H9 (cell line): ENCODE measurements around the gene TTC7B. TPM values are rescaled to one million over a fixed set of nuclear protein-coding genes. Genes with fewer than 3 reads are reported as not detected.

Experiments
- DNase-seq: peaks from one replicate; pipeline ENCODE4 v3.0.0-alpha.2; 2017
- H2AFZ ChIP-seq: one replicate; pipeline ENCODE4 v1.6.1; 2013; ENCODE audit warnings: mild to moderate bottlenecking, low read length, control low read depth, moderate library complexity
- H2AK5ac ChIP-seq: 2 replicates; pipeline ENCODE4 v1.6.1; 2013; ENCODE audit warnings: low read length, control low read depth, mixed read lengths; ENCODE audit not compliant: insufficient read length
- H2BK120ac ChIP-seq: one replicate; pipeline ENCODE4 v1.6.1; 2013; ENCODE audit warnings: low read depth, mild to moderate bottlenecking, low read length, control low read depth, inconsistent platforms; ENCODE audit not compliant: poor library complexity, severe bottlenecking
- H2BK12ac ChIP-seq: 2 replicates; pipeline ENCODE4 v1.6.1; 2013; ENCODE audit warnings: low read length, control low read depth, mixed read lengths, low read depth; ENCODE audit not compliant: insufficient read length
- H2BK15ac ChIP-seq: 2 replicates; pipeline ENCODE4 v1.6.1; 2013; ENCODE audit warnings: low read depth, low read length, control low read depth
- H2BK20ac ChIP-seq: one replicate; pipeline ENCODE4 v1.6.1; 2013; ENCODE audit warnings: low read depth, mild to moderate bottlenecking, low read length, control low read depth, inconsistent platforms; ENCODE audit not compliant: poor library complexity, severe bottlenecking
- H2BK5ac ChIP-seq: 2 replicates; pipeline ENCODE4 v1.6.1; 2013; ENCODE audit warnings: low read length, control low read depth, mixed read lengths; ENCODE audit not compliant: insufficient read length
- H3K14ac ChIP-seq: 2 replicates; pipeline ENCODE4 v1.6.1; 2013; ENCODE audit warnings: low read length, control low read depth; ENCODE audit not compliant: insufficient read depth
- H3K18ac ChIP-seq: 2 replicates; pipeline ENCODE4 v1.6.1; 2013; ENCODE audit warnings: low read depth, mild to moderate bottlenecking, mixed read lengths, low read length, control low read depth; ENCODE audit not compliant: insufficient read length
- H3K23ac ChIP-seq: 2 replicates; pipeline ENCODE4 v1.6.1; 2013; ENCODE audit warnings: low read length, control low read depth, mixed read lengths, low read depth; ENCODE audit not compliant: insufficient read length
- H3K23me2 ChIP-seq: 2 replicates; pipeline ENCODE4 v1.6.1; 2013; ENCODE audit warnings: low read depth, mild to moderate bottlenecking, mixed read lengths, low read length, control low read depth; ENCODE audit not compliant: insufficient read length, poor library complexity, severe bottlenecking
- H3K27ac ChIP-seq: 2 replicates; pipeline ENCODE4 v1.5.1; 2013; ENCODE audit warnings: low read length, control low read depth, mixed read lengths, low read depth; ENCODE audit not compliant: insufficient read length
- H3K27me3 ChIP-seq: 2 replicates; pipeline ENCODE4 v1.6.1; 2013; ENCODE audit warnings: low read length, control low read depth, inconsistent platforms; ENCODE audit not compliant: insufficient read depth
- H3K4ac ChIP-seq: 2 replicates; pipeline ENCODE4 v1.6.1; 2013; ENCODE audit warnings: low read depth, mild to moderate bottlenecking, control low read depth, inconsistent platforms, low read length, moderate library complexity
- H3K4me1 ChIP-seq: 2 replicates; pipeline ENCODE4 v1.6.1; 2013; ENCODE audit warnings: low read length, control low read depth, inconsistent platforms; ENCODE audit not compliant: insufficient read depth
- H3K4me2 ChIP-seq: 2 replicates; pipeline ENCODE4 v1.6.1; 2013; ENCODE audit warnings: low read length, control low read depth, mixed read lengths; ENCODE audit not compliant: insufficient read length, insufficient read depth
- H3K56ac ChIP-seq: 2 replicates; pipeline ENCODE4 v1.6.1; 2013; ENCODE audit warnings: low read depth, mild to moderate bottlenecking, mixed read lengths, low read length, control low read depth; ENCODE audit not compliant: insufficient read length
- H3K79me1 ChIP-seq: 2 replicates; pipeline ENCODE4 v1.6.1; 2013; ENCODE audit warnings: low read depth, mild to moderate bottlenecking, moderate library complexity, low read length, control low read depth, inconsistent platforms; ENCODE audit not compliant: insufficient read depth, poor library complexity, severe bottlenecking
- H3K79me2 ChIP-seq: 2 replicates; pipeline ENCODE4 v1.6.1; 2013; ENCODE audit warnings: low read length, control low read depth, inconsistent platforms; ENCODE audit not compliant: insufficient read depth
- H3K9ac ChIP-seq: 2 replicates; pipeline ENCODE4 v1.6.1; 2013; ENCODE audit warnings: low read length, control low read depth, mixed read lengths; ENCODE audit not compliant: insufficient read length; ENCODE audit errors: extremely low read depth
- H3K9me3 ChIP-seq: one replicate; pipeline ENCODE4 v1.6.1; 2013; ENCODE audit warnings: low read depth, low read length, inconsistent platforms; ENCODE audit not compliant: control insufficient read depth
- H3T11ph ChIP-seq: one replicate; pipeline ENCODE4 v1.6.1; 2013; ENCODE audit warnings: mild to moderate bottlenecking, low read length, control low read depth, inconsistent platforms
- H4K20me1 ChIP-seq: one replicate; pipeline ENCODE4 v1.6.1; 2013; ENCODE audit not compliant: control insufficient read depth, insufficient read length, insufficient read depth
- H4K5ac ChIP-seq: 2 replicates; pipeline ENCODE4 v1.6.1; 2013; ENCODE audit warnings: low read depth, mild to moderate bottlenecking, mixed read lengths, low read length, control low read depth; ENCODE audit not compliant: insufficient read length
- H4K8ac ChIP-seq: replicated peaks from 2 replicates; pipeline ENCODE4 v1.6.1; 2013; ENCODE audit warnings: low read length, control low read depth, mixed read lengths, low read depth; ENCODE audit not compliant: insufficient read length
- H4K91ac ChIP-seq: 2 replicates; pipeline ENCODE4 v1.6.1; 2013; ENCODE audit warnings: low read depth, mild to moderate bottlenecking, moderate library complexity, mixed read lengths, low read length, control low read depth; ENCODE audit not compliant: insufficient read length
- H3K27ac Mint-ChIP-seq, 3 experiments: 2 replicates in 2 of 3; 3 replicates in 1 of 3; pipeline ENCODE4 v1.8.0; 2020 to 2021; ENCODE audit warnings: mixed read lengths in 3 of 3, mild to moderate bottlenecking in 1 of 3, moderate library complexity in 1 of 3
- H3K27me3 Mint-ChIP-seq: 2 replicates; pipeline ENCODE4 v1.8.0; 2021; ENCODE audit warnings: low read depth, mild to moderate bottlenecking, moderate library complexity, mixed read lengths
- H3K36me3 Mint-ChIP-seq, 3 experiments: 2 replicates in 2 of 3; 3 replicates in 1 of 3; pipeline ENCODE4 v1.8.0; 2020 to 2021; ENCODE audit warnings: low read depth in 3 of 3, mixed read lengths in 3 of 3; ENCODE audit not compliant: insufficient read depth in 1 of 3
- H3K4me1 Mint-ChIP-seq, 2 experiments: 2 replicates each; pipeline ENCODE4 v1.8.0; 2020; ENCODE audit warnings: mixed read lengths in 2 of 2
- H3K4me3 Mint-ChIP-seq, 2 experiments: 2 replicates in 1 of 2; 3 replicates in 1 of 2; pipeline ENCODE4 v1.8.0; 2020 to 2021; ENCODE audit warnings: mild to moderate bottlenecking in 2 of 2, mixed read lengths in 2 of 2, moderate library complexity in 1 of 2
- H3K9me3 Mint-ChIP-seq, 2 experiments: 2 replicates in 1 of 2; 3 replicates in 1 of 2; pipeline ENCODE4 v1.8.0; 2020; ENCODE audit warnings: mild to moderate bottlenecking in 2 of 2, mixed read lengths in 2 of 2, moderate library complexity in 1 of 2
- WGBS: extraction: QIAGEN DNeasy Blood & Tissue Kit; methylation state at CpG from one replicate; pipeline ENCODE4 v1.1.7; 2013; ENCODE audit warnings: missing lambda C conversion rate, low lambda C conversion rate, mixed read lengths; ENCODE audit not compliant: insufficient read length; ENCODE audit errors: extremely low coverage; 5-methylcytosine and 5-hydroxymethylcytosine counted together
- total RNA-seq: library from RNA; stranded (reverse); gene quantifications from 2 replicates; pipeline ENCODE4 v1.2.1, GENCODE V29; 2021
- TF ChIP-seq, protein P1 (sequence below): fragments of 200-600 bp; sonication (generic); conservative IDR thresholded peaks from 3 replicates; pipeline ENCODE4 v1.8.0; 2021; ENCODE audit warnings: antibody characterized with exemption, mild to moderate bottlenecking

The TTC7B gene
- total RNA-seq, 1 experiment from 2014 or later, result 33.7 TPM

DNA sequence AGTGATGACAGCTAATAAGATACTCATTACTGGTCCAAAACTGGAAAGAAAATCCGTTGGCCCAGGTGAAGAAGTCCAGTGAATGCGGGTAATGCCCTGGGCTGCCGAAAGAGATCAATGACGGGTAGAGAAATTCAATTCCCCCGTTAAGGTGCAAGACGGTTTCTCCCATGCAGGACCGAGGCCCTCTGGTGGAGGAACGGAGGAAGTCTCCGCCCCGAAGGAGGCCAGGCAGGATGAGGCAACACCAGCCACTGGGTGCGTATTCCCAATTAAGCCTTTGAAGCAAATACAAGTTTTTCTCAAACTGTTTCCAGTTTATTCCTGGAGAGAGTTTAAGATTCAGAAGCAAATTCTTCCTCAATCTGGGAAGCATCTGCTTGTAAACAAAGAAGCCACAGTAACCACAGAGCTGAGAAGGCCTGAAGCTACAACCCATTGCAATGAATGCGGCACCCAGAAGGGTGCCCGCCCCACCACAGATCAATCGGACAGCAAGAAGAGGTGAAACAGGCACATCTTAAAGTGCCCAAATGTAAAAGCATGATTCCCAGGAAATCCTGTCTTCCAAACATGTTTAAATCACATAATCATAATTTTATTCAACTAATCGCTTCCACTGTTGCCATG lies 118.5 kb downstream of the TTC7B start:
- Mint-ChIP-seq H3K4me3 (no peak overlapping the region), H3K27me3 (no peaks in the 10 kb centered on the region), H3K9me3 (no peaks in the 10 kb centered on the region), H3K27ac (0 out of 7 replicates have a peak overlapping the region, but pooled peaks of 1 of the 3 experiments have one; percentile 8), H3K36me3 (no peaks in the 10 kb centered on the region; a peak in 1 of 7 replicates), H3K4me1 (peaks cover 8 to 16% of the 10 kb centered on the region in 2 experiments)
- no peak overlapping the region for H3K4ac ChIP-seq
- no peak overlapping the region for H3K14ac ChIP-seq
- no peak overlapping the region for H2AK5ac ChIP-seq
- no peak overlapping the region for H4K91ac ChIP-seq
- no CpG with 5 or more reads among the region's 15 CpGs for WGBS
- no peak overlapping the region for H3K23ac ChIP-seq
- peak; percentile 84 for DNase-seq
- H4K20me1 ChIP-seq, result no peaks in the 10 kb centered on the region
- no peak overlapping the region for H3K27ac ChIP-seq
- no peak overlapping the region for H2AFZ ChIP-seq
- H3K56ac ChIP-seq, result no peak overlapping the region
- H3K23me2 ChIP-seq, result no peaks in the 10 kb centered on the region
- TF ChIP-seq, protein P1, sequence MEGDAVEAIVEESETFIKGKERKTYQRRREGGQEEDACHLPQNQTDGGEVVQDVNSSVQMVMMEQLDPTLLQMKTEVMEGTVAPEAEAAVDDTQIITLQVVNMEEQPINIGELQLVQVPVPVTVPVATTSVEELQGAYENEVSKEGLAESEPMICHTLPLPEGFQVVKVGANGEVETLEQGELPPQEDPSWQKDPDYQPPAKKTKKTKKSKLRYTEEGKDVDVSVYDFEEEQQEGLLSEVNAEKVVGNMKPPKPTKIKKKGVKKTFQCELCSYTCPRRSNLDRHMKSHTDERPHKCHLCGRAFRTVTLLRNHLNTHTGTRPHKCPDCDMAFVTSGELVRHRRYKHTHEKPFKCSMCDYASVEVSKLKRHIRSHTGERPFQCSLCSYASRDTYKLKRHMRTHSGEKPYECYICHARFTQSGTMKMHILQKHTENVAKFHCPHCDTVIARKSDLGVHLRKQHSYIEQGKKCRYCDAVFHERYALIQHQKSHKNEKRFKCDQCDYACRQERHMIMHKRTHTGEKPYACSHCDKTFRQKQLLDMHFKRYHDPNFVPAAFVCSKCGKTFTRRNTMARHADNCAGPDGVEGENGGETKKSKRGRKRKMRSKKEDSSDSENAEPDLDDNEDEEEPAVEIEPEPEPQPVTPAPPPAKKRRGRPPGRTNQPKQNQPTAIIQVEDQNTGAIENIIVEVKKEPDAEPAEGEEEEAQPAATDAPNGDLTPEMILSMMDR, result peak; percentile 97
- no peak overlapping the region for H3T11ph ChIP-seq
- no peak overlapping the region for H2BK120ac ChIP-seq
- H3K9me3 ChIP-seq, result no peaks in the 10 kb centered on the region
- H4K5ac ChIP-seq, result no peak overlapping the region
- no peak overlapping the region for H2BK5ac ChIP-seq
- H2BK20ac ChIP-seq, result no peak overlapping the region
- H3K27me3 ChIP-seq, result no peaks in the 10 kb centered on the region
- H2BK12ac ChIP-seq, result no peak overlapping the region
- H4K8ac ChIP-seq, result no peak overlapping the region
- no peak overlapping the region for H3K18ac ChIP-seq
- no peaks in the 10 kb centered on the region for H3K79me1 ChIP-seq
- H3K4me2 ChIP-seq, result no peak overlapping the region
- H3K79me2 ChIP-seq, result no peaks in the 10 kb centered on the region
- H3K4me1 ChIP-seq, result no peaks in the 10 kb centered on the region
- no peak overlapping the region for H2BK15ac ChIP-seq
- H3K9ac ChIP-seq, result no peak overlapping the region
